WERI-Rb-1 (cell line): ENCODE results near the gene ZP3.
A peak's percentile ranks its signal among the peaks of the same experiment; 100 is the strongest.
"Not testable (repeated sequence)": the region's sequence is repeated elsewhere in the genome, so short reads cannot be mapped to it uniquely, and the experiment has no call there.

Source experiments
- DNase-seq: peaks from one replicate; pipeline ENCODE4 v3.0.0-alpha.2; 2020
- H3K27ac ChIP-seq: fragments of 250-450 bp; sonication (Bioruptor Pico); 2 replicates; pipeline ENCODE4 v1.5.1; 2020; ENCODE audit warnings: mild to moderate bottlenecking, moderate library complexity
- H3K27me3 ChIP-seq: fragments of 250-450 bp; sonication (Bioruptor Pico); 2 replicates; pipeline ENCODE4 v1.5.1; 2021; ENCODE audit warnings: mild to moderate bottlenecking, low read depth, moderate library complexity; ENCODE audit not compliant: insufficient read depth, severe bottlenecking
- H3K36me3 ChIP-seq: fragments of 250-450 bp; sonication (Bioruptor Pico); 2 replicates; pipeline ENCODE4 v1.5.1; 2020; ENCODE audit warnings: mild to moderate bottlenecking, moderate library complexity
- H3K4me3 ChIP-seq: 2 replicates; pipeline ENCODE4 v1.5.1; 2011; ENCODE audit warnings: low read depth, mild to moderate bottlenecking, control low read depth, low read length
- H3K9me3 ChIP-seq: fragments of 250-450 bp; sonication (Bioruptor Pico); 2 replicates; pipeline ENCODE4 v1.5.1; 2021; ENCODE audit warnings: mild to moderate bottlenecking, moderate library complexity; ENCODE audit not compliant: severe bottlenecking

The ZP3 gene

DNA sequence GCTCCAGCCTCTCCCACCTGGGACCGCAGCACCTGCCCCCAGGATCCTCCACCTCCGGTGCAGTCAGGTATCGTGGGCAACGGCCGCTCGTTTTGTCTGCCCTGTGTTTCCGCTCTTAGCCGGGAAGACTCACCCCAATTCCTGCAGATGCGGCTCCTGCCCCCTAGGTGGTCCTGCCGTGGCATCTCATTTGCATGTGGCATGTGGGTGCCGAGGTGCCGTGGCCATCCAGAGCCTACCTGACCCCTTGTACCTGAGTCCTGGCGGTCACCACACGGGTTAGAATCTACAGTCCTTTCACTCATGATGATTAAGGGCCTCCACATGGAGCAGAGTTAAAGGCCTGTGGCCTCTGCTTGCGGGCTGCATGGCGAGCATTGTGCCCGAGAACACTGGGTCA lies 58.3 kb downstream of the ZP3 start:
- H3K27ac ChIP-seq, H3K4me3 ChIP-seq, H3K36me3 ChIP-seq, DNase-seq, H3K9me3 ChIP-seq, H3K27me3 ChIP-seq: not testable (repeated sequence)

DNA sequence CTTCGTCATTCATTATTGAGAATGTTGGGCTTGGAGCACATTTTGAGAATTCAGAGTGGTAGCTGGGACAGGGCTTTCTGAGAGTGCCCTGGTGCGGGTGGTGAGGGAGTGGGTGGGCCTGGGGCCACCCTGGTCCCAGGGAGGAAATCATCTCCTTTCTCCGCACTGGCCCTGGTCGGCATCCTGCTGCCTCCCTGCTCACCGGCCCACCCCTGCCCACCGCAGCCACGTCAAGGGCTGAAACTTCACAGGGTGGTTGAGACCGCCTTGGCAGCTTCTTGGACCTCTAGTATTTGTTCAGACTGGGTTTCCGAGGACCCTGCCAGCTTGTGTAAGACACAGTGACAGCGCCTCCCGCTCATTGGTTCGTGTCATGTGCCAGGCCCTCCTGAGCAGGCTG lies 59.7 kb downstream of the ZP3 start:
- not testable (repeated sequence) for DNase-seq, H3K9me3 ChIP-seq, H3K4me3 ChIP-seq, H3K27me3 ChIP-seq, H3K27ac ChIP-seq, H3K36me3 ChIP-seq

GRCh38 chr7:76485822-76486610 lies 61.3 kb downstream of the ZP3 start:
- peak; percentile 63 for DNase-seq
- not testable (repeated sequence) for H3K27ac ChIP-seq, H3K27me3 ChIP-seq, H3K36me3 ChIP-seq, H3K9me3 ChIP-seq, H3K4me3 ChIP-seq

GRCh38 chr7:76486618-76487017 lies 61.9 kb downstream of the ZP3 start:
- DNase-seq, H3K4me3 ChIP-seq, H3K27me3 ChIP-seq, H3K9me3 ChIP-seq, H3K36me3 ChIP-seq, H3K27ac ChIP-seq: not testable (repeated sequence)

- not testable (repeated sequence) for H3K36me3 ChIP-seq, H3K4me3 ChIP-seq, H3K27me3 ChIP-seq, H3K27ac ChIP-seq, H3K9me3 ChIP-seq, DNase-seq
Observed at GRCh38 chr7:76487969-76488368, 63.2 kb downstream of the ZP3 start.
